IPS-20b (cell line): ENCODE measurements around the gene TMEM129.

ENCODE experiments used
- H3K27ac ChIP-seq: one replicate; pipeline ENCODE4 v1.5.1; 2013; ENCODE audit warnings: low read length
- H3K27me3 ChIP-seq: 2 replicates; pipeline ENCODE4 v1.6.1; 2013; ENCODE audit warnings: mild to moderate bottlenecking, low read length, inconsistent platforms; ENCODE audit not compliant: insufficient read depth
- H3K36me3 ChIP-seq: 2 replicates; pipeline ENCODE4 v1.6.1; 2013; ENCODE audit warnings: low read depth, mild to moderate bottlenecking, inconsistent platforms, low read length, moderate library complexity; ENCODE audit not compliant: insufficient read depth
- H3K4me1 ChIP-seq: 2 replicates; pipeline ENCODE4 v1.6.1; 2013; ENCODE audit warnings: mild to moderate bottlenecking, control low read depth, inconsistent platforms, low read length, moderate library complexity; ENCODE audit not compliant: insufficient read depth
- H3K4me3 ChIP-seq: 2 replicates; pipeline ENCODE4 v1.5.1; 2013; ENCODE audit warnings: mild to moderate bottlenecking, low read length, inconsistent platforms
- H3K9ac ChIP-seq: 2 replicates; pipeline ENCODE4 v1.6.1; 2013; ENCODE audit warnings: low read depth, mild to moderate bottlenecking, inconsistent platforms, low read length, moderate library complexity
- H3K9me3 ChIP-seq: 2 replicates; pipeline ENCODE4 v1.6.1; 2013; ENCODE audit warnings: mild to moderate bottlenecking, low read depth, low read length, inconsistent platforms; ENCODE audit not compliant: insufficient read depth

Gene TMEM129

DNA sequence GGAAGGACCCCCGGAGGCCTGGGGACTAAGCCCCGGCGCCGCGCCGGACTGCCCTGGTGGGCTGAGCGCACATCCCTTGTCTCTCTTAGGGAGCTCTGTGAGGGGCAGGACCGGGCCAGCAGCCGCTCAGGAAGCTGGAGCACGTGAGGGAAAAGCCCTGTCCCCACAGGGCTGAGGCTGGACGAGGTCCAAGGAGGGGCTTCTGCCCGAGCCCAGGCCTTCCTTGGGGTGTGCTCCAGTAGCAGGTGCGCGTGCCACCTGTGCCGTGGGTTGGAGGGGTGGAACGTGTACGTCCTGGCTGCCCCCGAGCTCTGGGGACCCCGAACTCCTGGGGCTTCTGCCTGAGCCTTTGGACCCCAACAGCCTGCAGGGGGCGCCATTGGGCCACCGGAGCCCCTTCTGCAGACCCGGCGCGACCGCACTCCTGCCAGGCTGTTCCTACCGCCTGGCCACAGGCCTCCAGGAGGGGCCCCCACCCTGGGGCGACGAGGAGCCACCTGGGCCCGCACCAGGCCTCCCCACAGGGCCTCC lies 27.4 kb upstream of the TMEM129 start:
- no peak overlapping the region for H3K9ac ChIP-seq
- H3K4me3 ChIP-seq, result peak overlapping the region; percentile 47; the same call in 1 of the 2 replicates
- peaks cover 18% of the 10 kb centered on the region for H3K36me3 ChIP-seq
- H3K27me3 ChIP-seq, result peaks cover 7% of the 10 kb centered on the region
- no peak overlapping the region for H3K27ac ChIP-seq
- no peaks in the 10 kb centered on the region for H3K4me1 ChIP-seq
- H3K9me3 ChIP-seq, result no peaks in the 10 kb centered on the region

DNA sequence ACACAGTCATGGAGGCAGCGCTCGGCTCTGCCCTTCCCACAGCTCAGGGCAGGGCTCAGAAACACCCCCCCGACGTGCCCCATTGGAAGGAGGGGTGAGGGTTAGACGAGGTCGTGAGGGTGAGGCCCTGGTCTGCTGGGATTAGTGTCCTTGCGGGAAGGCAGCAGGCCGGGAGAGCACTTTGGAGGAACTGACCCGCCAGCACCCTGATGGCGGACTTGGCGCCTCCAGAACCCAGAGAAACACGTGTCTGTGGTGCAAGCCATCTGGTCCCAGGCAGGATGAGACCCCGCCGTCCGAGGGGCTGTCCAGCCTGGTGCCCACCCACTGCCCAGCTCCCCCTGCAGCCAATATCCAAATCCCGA lies 26.5 kb upstream of the TMEM129 start:
- Histone ChIP-seq H3K36me3 (peaks cover 24% of the 10 kb centered on the region), H3K9ac (no peak overlapping the region), H3K9me3 (no peaks in the 10 kb centered on the region)

DNA sequence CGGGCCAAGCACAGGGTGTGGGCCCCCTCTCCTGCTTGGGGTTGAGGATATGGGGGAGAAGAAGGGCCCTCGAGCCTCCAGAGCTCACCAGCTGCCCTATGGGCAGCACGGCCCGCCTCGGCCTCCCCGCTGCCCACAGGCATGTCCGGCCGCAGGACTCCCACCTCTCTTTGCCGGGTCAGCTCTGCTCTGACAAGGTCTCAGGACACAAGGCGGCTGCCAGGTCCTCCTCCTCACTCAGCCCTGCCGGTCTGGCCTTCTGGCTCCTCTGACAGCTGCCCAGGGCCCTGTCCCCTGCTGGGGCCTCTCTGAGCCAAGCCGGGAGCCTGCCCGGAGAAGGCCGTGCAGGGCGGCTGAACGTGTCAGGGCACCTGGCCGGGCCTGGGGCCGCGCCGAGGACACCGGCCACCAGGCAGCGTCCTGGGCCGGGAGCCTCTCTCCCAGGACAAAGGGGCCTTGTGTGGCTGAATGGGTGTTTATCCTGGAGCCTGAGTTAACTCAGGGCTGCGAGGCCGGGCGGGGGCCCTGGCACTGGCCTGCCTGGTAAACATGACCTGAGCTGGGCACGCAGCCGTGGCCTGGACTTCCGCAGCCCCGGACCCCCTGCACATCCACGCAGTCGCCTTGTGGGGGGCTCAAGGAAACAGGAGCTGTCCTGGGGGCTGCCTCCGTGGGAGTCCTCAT lies 25.9 kb upstream of the TMEM129 start:
- H3K4me1 ChIP-seq, result no peaks in the 10 kb centered on the region
- H3K9ac ChIP-seq, result no peak overlapping the region
- peaks cover 7% of the 10 kb centered on the region for H3K27me3 ChIP-seq
- peaks cover 29% of the 10 kb centered on the region for H3K36me3 ChIP-seq
- H3K9me3 ChIP-seq, result no peaks in the 10 kb centered on the region
- no peak overlapping the region for H3K4me3 ChIP-seq
- H3K27ac ChIP-seq, result no peak overlapping the region

More for the DNA sequence above, 26.5 kb upstream of the TMEM129 start:
- Histone ChIP-seq H3K27ac (no peak overlapping the region), H3K4me1 (no peaks in the 10 kb centered on the region), H3K4me3 (no peak overlapping the region), H3K27me3 (peaks cover 7% of the 10 kb centered on the region)

DNA sequence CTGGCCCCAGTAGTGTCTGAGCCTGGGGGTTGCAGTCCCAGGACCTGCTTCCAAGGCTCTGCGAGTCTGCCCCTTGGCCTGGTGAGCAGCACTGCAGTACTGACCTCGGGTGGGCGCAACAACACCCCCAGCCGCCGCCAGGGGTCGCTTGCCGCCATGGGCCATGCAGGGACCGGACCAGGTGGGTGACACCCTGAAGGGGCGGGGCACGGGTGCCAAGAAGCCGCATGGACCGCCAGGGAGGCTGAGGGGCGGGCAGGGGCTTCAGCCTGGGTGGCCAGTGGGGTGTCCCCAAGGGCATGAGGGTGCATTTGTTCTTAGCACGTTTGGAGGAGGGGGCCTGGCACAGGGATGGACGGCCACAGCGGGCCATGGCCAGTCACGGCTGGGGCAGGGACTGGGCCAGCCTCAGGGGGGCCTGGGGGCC lies 25.2 kb upstream of the TMEM129 start:
- Histone ChIP-seq H3K4me3 (no peak overlapping the region), H3K9me3 (no peaks in the 10 kb centered on the region), H3K27ac (no peak overlapping the region), H3K36me3 (peaks cover 37% of the 10 kb centered on the region), H3K4me1 (no peaks in the 10 kb centered on the region), H3K9ac (no peak overlapping the region), H3K27me3 (peaks cover 7% of the 10 kb centered on the region)

DNA sequence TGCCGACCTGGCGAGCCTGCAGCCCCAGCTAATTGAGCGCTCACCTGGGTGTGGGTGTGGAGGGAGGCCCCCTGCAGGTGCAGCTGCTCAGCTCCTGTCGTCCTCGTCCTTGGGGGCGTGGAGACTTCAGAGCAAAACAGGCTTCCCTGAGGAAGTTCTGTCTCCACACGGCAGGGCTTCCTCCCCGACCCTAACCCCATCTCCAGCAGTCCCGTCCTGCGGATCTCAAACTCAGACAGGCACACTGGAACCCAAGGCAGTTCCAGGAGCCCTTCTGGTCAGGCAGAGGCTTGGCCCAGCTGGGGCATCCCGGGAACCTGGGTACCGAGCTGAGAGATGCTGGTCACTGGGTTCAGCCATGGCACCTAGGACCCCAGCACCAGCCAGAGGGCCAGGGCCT lies 24.6 kb upstream of the TMEM129 start:
- H3K9ac ChIP-seq, result no peak overlapping the region
- H3K27ac ChIP-seq, result no peak overlapping the region
- H3K27me3 ChIP-seq, result peaks cover 7% of the 10 kb centered on the region
- no peak overlapping the region for H3K4me3 ChIP-seq
- no peaks in the 10 kb centered on the region for H3K9me3 ChIP-seq
- peaks cover 43% of the 10 kb centered on the region for H3K36me3 ChIP-seq
- no peaks in the 10 kb centered on the region for H3K4me1 ChIP-seq

DNA sequence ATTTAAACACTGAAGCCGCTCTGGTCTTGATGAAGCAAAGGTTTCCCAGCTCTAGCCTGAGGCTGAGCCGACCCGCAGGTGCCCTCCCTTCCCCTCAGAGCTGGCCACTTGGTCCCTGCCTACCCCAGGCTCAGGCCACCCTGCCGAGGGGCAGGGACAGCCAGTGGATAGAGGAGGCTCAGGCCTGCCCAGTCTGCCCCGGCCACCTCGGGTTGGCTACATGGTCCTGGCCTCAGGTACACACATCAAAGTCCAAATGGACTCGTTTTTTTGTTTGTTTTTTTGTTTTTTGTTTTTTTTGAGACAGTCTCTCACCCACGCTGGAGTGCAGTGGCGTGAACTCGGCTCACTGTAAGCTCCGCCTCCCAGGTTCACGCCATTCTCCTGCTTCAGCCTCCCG lies 24.0 kb upstream of the TMEM129 start:
- Histone ChIP-seq H3K27ac (no peak overlapping the region), H3K9me3 (no peaks in the 10 kb centered on the region), H3K9ac (no peak overlapping the region), H3K4me1 (no peaks in the 10 kb centered on the region), H3K4me3 (no peak overlapping the region), H3K36me3 (peaks cover 48% of the 10 kb centered on the region), H3K27me3 (peaks cover 7% of the 10 kb centered on the region)

DNA sequence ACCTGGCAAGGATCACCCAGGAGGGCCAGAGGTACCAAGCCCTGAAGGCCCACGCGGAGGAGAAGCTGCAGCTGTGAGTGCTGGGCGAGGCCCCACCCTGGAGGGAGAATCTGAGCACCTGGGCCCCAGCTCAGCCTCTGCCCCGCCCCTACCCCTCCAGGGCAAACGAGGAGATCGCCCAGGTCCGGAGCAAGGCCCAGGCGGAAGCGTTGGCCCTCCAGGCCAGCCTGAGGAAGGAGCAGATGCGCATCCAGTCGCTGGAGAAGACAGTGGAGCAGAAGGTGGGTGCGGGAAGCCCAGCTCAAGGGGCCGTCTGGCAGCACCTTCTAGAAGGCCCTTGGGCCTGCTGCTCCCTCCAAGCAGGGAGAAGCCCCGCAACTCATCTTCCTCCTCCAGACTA lies 23.4 kb upstream of the TMEM129 start:
- Histone ChIP-seq H3K4me3 (no peak overlapping the region), H3K4me1 (no peaks in the 10 kb centered on the region), H3K36me3 (peaks cover 54% of the 10 kb centered on the region), H3K27me3 (peaks cover 7% of the 10 kb centered on the region), H3K27ac (no peak overlapping the region), H3K9ac (no peak overlapping the region), H3K9me3 (no peaks in the 10 kb centered on the region)

DNA sequence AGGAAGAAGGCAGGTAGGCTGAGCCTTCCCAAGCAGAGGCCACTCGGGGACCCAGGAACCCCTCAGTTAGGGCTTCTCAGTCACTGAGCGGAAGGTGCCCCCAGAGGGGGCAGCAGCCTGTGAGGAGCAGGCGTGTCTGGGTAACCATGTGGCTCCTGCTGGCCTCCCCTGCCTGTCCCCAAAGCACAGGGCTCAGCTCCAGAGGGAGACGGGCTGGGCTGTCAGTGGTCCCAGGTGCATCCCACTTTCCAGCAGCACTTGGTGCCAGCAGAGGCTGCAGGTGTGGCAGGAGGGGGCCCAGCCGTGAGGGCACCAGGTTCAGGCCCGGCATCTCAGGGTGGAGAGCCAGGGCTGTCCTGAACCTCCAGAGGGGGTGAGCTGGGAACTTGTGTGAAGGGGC lies 22.9 kb upstream of the TMEM129 start:
- H3K4me3 ChIP-seq, result no peak overlapping the region
- no peak overlapping the region for H3K9ac ChIP-seq
- H3K9me3 ChIP-seq, result no peaks in the 10 kb centered on the region
- peaks cover 60% of the 10 kb centered on the region for H3K36me3 ChIP-seq
- peaks cover 7% of the 10 kb centered on the region for H3K27me3 ChIP-seq
- no peaks in the 10 kb centered on the region for H3K4me1 ChIP-seq
- H3K27ac ChIP-seq, result no peak overlapping the region

DNA sequence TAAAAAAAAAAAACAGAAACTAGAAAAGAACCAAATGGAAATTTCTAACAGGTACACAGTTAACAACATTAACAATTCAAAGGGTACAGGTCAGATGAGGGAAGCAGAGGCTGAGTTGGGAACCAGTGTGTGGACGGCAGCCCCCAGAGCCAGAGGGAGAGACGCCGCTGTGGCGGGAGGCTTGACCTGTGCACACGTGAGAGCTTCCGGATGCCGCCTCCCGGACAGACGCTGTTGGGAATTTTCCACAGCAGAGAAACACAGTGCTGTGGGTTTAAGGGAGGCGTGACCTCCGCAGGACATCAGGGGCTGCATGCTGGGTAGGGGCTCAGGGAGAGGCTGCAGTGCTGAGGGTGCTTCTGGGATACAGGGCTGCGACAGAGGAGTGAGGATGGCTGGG lies 22.4 kb upstream of the TMEM129 start:
- H3K9me3 ChIP-seq, result peaks cover 3% of the 10 kb centered on the region; the same call in 1 of the 2 replicates
- H3K36me3 ChIP-seq, result peaks cover 64% of the 10 kb centered on the region
- peaks cover 6% of the 10 kb centered on the region for H3K27me3 ChIP-seq
- H3K9ac ChIP-seq, result no peak overlapping the region
- H3K4me1 ChIP-seq, result no peaks in the 10 kb centered on the region
- H3K27ac ChIP-seq, result no peak overlapping the region
- H3K4me3 ChIP-seq, result no peak overlapping the region

DNA sequence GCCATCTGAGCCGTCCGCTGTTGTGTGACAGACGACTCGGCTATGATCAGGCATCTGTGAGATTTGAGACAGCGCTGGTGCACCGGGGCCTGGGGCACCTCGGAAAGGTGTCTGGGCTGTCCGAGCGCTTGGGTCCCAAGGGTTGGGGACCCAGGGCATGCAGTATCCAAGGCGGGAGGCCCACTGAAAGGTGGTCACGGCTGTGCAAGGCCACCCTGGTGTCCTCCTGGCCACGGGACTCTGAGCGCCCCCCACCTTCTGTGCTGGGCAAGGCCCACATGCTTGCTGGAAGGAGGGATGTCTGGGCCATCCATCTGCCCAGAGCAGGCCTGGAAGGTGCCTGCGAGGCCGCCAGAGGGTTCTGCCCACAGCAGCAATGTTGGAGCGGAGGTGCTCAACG lies 20.1 kb upstream of the TMEM129 start:
- Histone ChIP-seq H3K4me1 (no peaks in the 10 kb centered on the region), H3K4me3 (no peak overlapping the region), H3K36me3 (peaks cover 87% of the 10 kb centered on the region), H3K27ac (no peak overlapping the region), H3K9ac (no peak overlapping the region), H3K27me3 (no peaks in the 10 kb centered on the region), H3K9me3 (peaks cover 19% of the 10 kb centered on the region)

DNA sequence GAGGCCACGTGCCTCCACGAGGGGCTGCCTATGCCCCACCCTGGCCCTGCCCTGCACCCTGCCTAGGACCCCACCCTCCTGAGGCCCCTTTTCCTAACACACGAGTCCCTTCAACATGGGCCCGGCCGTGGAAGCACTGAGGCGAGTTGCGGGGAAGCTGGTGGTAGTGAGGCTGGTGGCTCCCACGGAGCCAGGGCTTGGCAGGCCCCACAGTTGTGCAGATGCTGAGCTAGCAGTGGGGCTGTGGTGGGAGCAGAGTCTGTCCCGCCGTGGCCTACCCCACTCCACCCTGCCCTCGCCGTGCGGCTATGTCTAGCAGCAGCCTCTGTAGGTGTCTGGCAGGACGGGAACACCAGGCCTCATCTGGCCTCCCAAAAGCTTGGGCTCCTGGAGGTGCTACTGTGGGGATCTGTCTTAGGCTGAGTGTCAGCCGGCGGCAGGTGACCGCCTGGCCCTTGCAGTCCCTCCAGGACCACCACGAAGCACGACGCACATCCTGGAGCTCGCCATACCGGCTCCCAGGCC lies 19.0 kb upstream of the TMEM129 start:
- no peaks in the 10 kb centered on the region for H3K27me3 ChIP-seq
- no peaks in the 10 kb centered on the region for H3K4me1 ChIP-seq
- no peak overlapping the region for H3K4me3 ChIP-seq
- peaks cover 19% of the 10 kb centered on the region for H3K9me3 ChIP-seq
- H3K9ac ChIP-seq, result no peak overlapping the region
- H3K27ac ChIP-seq, result no peak overlapping the region
- peaks cover 97% of the 10 kb centered on the region for H3K36me3 ChIP-seq

DNA sequence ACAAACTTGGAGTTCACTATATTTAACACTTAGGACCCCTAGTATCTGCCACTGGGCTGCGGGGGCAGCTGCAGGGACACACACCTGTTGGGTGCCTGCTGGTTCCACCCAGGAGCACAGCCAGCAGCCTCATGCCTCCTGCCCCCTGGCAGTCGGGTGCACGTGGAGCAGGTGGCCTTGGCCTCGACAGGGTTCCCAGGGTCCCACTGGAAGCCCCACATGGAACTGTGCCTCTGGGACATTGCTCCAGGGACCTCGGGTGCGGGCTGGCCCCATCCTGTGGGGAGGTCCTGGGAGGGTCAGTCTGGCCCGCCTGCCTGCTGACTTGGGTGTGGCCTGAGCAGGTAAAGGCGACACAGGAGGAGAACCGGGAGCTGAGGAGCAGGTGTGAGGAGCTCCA lies 18.2 kb upstream of the TMEM129 start:
- no peak overlapping the region for H3K27ac ChIP-seq
- peaks cover 97% of the 10 kb centered on the region for H3K36me3 ChIP-seq
- no peaks in the 10 kb centered on the region for H3K4me1 ChIP-seq
- H3K9me3 ChIP-seq, result peaks cover 19% of the 10 kb centered on the region
- no peak overlapping the region for H3K4me3 ChIP-seq
- H3K9ac ChIP-seq, result no peak overlapping the region
- no peaks in the 10 kb centered on the region for H3K27me3 ChIP-seq
